Stimulated activated CD4-positive, alpha-beta T cell treated with anti-CD3 and anti-CD28 coated beads, Interleukin-1b, Interleukin-23, amount 100 ng/mL, for 48 hours (primary cell): Measurements from ENCODE around the gene MACROD2.

Source experiments
- DNase-seq: peaks from one replicate; pipeline ENCODE4 v3.0.0-alpha.2; 2020

The MACROD2 gene

GRCh38 chr20:15863735-15864134 lies 1868.4 kb downstream of the MACROD2 start:
- no peak for DNase-seq

GRCh38 chr20:15865553-15865952 lies 1870.2 kb downstream of the MACROD2 start:
- no peak for DNase-seq

- no peak for DNase-seq
Measured at GRCh38 chr20:15866916-15867730, 1871.8 kb downstream of the MACROD2 start.

GRCh38 chr20:15867899-15868298 lies 1872.6 kb downstream of the MACROD2 start:
- no peak for DNase-seq

GRCh38 chr20:15875446-15875845 lies 1880.1 kb downstream of the MACROD2 start:
- DNase-seq, result no peak

- no peak for DNase-seq
Measured at GRCh38 chr20:15882553-15882952, 1887.2 kb downstream of the MACROD2 start.

- no peak for DNase-seq
Measured at GRCh38 chr20:15886250-15886649, 1890.9 kb downstream of the MACROD2 start.

GRCh38 chr20:15887387-15887786 lies 1892.1 kb downstream of the MACROD2 start:
- DNase-seq, result no peak

GRCh38 chr20:15889061-15889460 lies 1893.7 kb downstream of the MACROD2 start:
- DNase-seq, result no peak

- DNase-seq, result no peak
Measured at GRCh38 chr20:15889514-15890256, 1894.4 kb downstream of the MACROD2 start.

GRCh38 chr20:15890407-15890982 lies 1895.2 kb downstream of the MACROD2 start:
- DNase-seq, result no peak

GRCh38 chr20:15895126-15895525 lies 1899.8 kb downstream of the MACROD2 start:
- DNase-seq, result no peak

GRCh38 chr20:15895560-15896084 lies 1900.3 kb downstream of the MACROD2 start:
- no peak for DNase-seq

GRCh38 chr20:15899967-15900366 lies 1904.7 kb downstream of the MACROD2 start:
- no peak for DNase-seq

- DNase-seq, result no peak
Measured at GRCh38 chr20:15900443-15900842, 1905.1 kb downstream of the MACROD2 start.

- DNase-seq, result no peak
Measured at GRCh38 chr20:15902493-15902892, 1907.2 kb downstream of the MACROD2 start.

GRCh38 chr20:15905661-15906060 lies 1910.3 kb downstream of the MACROD2 start:
- DNase-seq, result no peak

GRCh38 chr20:15909995-15910394 lies 1914.7 kb downstream of the MACROD2 start:
- no peak for DNase-seq

GRCh38 chr20:15911581-15911980 lies 1916.3 kb downstream of the MACROD2 start:
- DNase-seq, result no peak

GRCh38 chr20:15913391-15914025 lies 1918.2 kb downstream of the MACROD2 start:
- no peak for DNase-seq

- no peak for DNase-seq
Measured at GRCh38 chr20:15916623-15917022, 1921.3 kb downstream of the MACROD2 start.

GRCh38 chr20:15917283-15917682 lies 1922.0 kb downstream of the MACROD2 start:
- DNase-seq, result no peak

GRCh38 chr20:15918631-15919030 lies 1923.3 kb downstream of the MACROD2 start:
- DNase-seq, result no peak
